ENCODE measurements around the gene CNTNAP1. TPM values are rescaled to one million over a fixed set of nuclear protein-coding genes. Genes with fewer than 3 reads are reported as not detected.

CNTNAP1 gene
- total RNA-seq, 1 experiment from 2014 or later, result 4.6 TPM

DNA sequence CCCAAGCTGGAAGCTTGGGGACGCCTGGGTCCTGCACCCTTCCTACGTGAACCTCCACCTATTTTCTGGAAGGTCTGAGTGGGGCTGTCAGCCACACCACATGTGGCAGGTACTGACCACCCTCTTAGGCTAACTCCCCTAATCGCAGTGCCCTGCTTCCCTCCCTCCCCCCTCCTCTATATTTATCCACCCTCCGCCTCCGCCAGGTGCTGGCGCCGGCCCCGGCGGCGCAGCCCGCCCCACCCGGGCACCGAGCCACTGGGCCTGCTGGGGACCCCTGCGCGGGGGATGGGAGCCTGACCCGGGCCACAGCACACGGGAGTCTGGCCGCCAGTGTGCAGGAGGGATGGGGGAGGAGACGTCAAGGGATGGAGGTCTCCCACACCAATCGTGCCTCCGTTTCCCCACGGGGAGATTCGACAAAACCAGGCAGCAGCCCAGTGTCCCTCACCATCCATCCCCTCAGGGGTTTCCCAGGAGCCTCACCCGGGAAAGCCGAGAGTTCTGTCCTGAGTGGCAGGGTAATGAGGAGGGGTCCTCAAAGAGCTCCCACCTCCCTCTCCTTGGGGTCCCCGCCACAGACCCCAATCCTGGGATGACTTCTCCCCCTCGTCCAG lies 6.9 kb upstream of the CNTNAP1 start:
- Histone ChIP-seq H3K9ac (ENCODE audit: low read length) (peak overlapping the region; percentile 70), H3K4me2 (ENCODE audit: low read length) (peak overlapping the region; percentile 99), H3K9me3 (ENCODE audit: low read length) (no peaks in the 10 kb centered on the region), H3K27ac (ENCODE audit: low read length) (no peak overlapping the region), H3K4me1 (ENCODE audit: insufficient read depth, low read length) (peaks cover 34% of the 10 kb centered on the region), H3K9me2 (replicated peaks; ENCODE audit: low read length) (no peaks in the 10 kb centered on the region), H3F3A (ENCODE audit: low read length, unreplicated experiment) (peaks cover 6% of the 10 kb centered on the region), H4K20me1 (ENCODE audit: low read length) (0 out of 2 replicates have a peak, but pooled peaks cover 4% of the 10 kb centered on the region), H2AFZ (ENCODE audit: low read length) (peak overlapping the region; percentile 26; the same call in 1 of the 2 replicates), H3K79me2 (ENCODE audit: low read length) (peaks cover 26% of the 10 kb centered on the region), H3K27me3 (ENCODE audit: low read length) (no peaks in the 10 kb centered on the region), H3K4me3 (ENCODE audit: low read length) (peak overlapping the region; percentile 97), H3K36me3 (ENCODE audit: low read depth, low read length) (no peaks in the 10 kb centered on the region)
- TF ChIP-seq, protein P1, sequence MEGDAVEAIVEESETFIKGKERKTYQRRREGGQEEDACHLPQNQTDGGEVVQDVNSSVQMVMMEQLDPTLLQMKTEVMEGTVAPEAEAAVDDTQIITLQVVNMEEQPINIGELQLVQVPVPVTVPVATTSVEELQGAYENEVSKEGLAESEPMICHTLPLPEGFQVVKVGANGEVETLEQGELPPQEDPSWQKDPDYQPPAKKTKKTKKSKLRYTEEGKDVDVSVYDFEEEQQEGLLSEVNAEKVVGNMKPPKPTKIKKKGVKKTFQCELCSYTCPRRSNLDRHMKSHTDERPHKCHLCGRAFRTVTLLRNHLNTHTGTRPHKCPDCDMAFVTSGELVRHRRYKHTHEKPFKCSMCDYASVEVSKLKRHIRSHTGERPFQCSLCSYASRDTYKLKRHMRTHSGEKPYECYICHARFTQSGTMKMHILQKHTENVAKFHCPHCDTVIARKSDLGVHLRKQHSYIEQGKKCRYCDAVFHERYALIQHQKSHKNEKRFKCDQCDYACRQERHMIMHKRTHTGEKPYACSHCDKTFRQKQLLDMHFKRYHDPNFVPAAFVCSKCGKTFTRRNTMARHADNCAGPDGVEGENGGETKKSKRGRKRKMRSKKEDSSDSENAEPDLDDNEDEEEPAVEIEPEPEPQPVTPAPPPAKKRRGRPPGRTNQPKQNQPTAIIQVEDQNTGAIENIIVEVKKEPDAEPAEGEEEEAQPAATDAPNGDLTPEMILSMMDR (conservative IDR thresholded peaks at IDR 0.05; ENCODE audit: low read depth, low read length), result no peak
- TF ChIP-seq EZH2phosphoT487 (IDR thresholded peaks at IDR 0.05; ENCODE audit: borderline replicate concordance, low read length) (no peak), EZH2 (IDR thresholded peaks at IDR 0.05; ENCODE audit: low read length, unreplicated experiment) (no peak)
- ChIA-PET CTCF (interaction anchor here (0.9 kb wide), 1 partner anchor 57 kb away, joined by 3 read pairs; no protein-coding TSS in a partner anchor), POLR2A (ENCODE audit: unreplicated experiment) (no interaction called here)
- DNase-seq, result no peak
- intact Hi-C loops (cut with micrococcal nuclease), result loop anchor here (5.0 kb wide), 1 partner anchor 68 kb away; the partner anchor contains the start of genes RETREG3 and TUBG1
- BruUV-seq (replicated peaks), result no TSS peak
- ATAC-seq, result no peak

DNA sequence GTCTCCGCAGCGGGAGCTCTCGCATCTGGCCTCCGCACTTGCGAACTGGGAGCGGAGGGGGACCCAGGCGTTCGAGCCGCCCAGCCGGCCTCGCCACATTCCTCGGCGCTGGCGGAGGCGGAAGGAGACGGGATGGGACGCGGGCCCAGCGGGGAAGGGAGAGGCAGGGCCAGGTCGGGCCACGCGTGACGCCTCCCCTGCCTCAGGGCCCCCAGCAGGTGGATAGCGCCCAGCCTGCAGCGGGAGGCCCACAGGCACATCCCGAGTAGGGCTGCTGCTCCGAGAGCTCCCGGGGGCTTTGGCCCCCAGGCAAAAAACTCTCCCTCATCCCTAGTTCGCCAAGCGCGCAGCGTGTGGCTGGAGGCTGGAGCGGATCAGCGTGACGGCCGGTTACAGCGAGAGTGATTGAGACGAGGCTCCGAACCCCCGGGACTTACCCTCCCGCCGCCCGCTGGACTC lies 6.3 kb upstream of the CNTNAP1 start:
- Histone ChIP-seq H2AFZ (ENCODE audit: low read length) (peak overlapping the region; percentile 82), H3F3A (ENCODE audit: low read length, unreplicated experiment) (peaks cover 6% of the 10 kb centered on the region), H3K27me3 (ENCODE audit: low read length) (no peaks in the 10 kb centered on the region), H3K4me3 (ENCODE audit: low read length) (peak overlapping the region; percentile 97), H3K27ac (ENCODE audit: low read length) (peak overlapping the region; percentile 20; the same call in 1 of the 2 replicates), H3K36me3 (ENCODE audit: low read depth, low read length) (no peaks in the 10 kb centered on the region), H3K9me2 (replicated peaks; ENCODE audit: low read length) (no peaks in the 10 kb centered on the region), H3K4me1 (ENCODE audit: insufficient read depth, low read length) (peaks cover 34% of the 10 kb centered on the region), H3K4me2 (ENCODE audit: low read length) (peak overlapping the region; percentile 99), H3K79me2 (ENCODE audit: low read length) (peaks cover 26% of the 10 kb centered on the region), H4K20me1 (ENCODE audit: low read length) (0 out of 2 replicates have a peak, but pooled peaks cover 4% of the 10 kb centered on the region), H3K9me3 (ENCODE audit: low read length) (no peaks in the 10 kb centered on the region), H3K9ac (ENCODE audit: low read length) (peak overlapping the region; percentile 70)
- POLR2A ChIA-PET (ENCODE audit: unreplicated experiment), result no interaction called here
- no peak for ATAC-seq
- TF ChIP-seq EZH2 (IDR thresholded peaks at IDR 0.05; ENCODE audit: low read length, unreplicated experiment) (no peak), EZH2phosphoT487 (IDR thresholded peaks at IDR 0.05; ENCODE audit: borderline replicate concordance, low read length) (no peak)
- TF ChIP-seq, protein P1 (conservative IDR thresholded peaks at IDR 0.05; ENCODE audit: low read depth, low read length), result no peak
- intact Hi-C loops (cut with micrococcal nuclease), result loop anchor here (5.0 kb wide), 1 partner anchor 69 kb away; the partner anchor contains the start of genes RETREG3 and TUBG1
- CTCF ChIA-PET, result interaction anchor here (0.6 to 0.9 kb wide), 3 partner anchors 58 to 104 kb away, joined by 3 to 6 read pairs (median 4); no protein-coding TSS in a partner anchor
- peak; percentile 23 for DNase-seq
- no TSS peak for BruUV-seq (replicated peaks)

Data from PC-3 (cell line).